Left ventricle myocardium superior (tissue), 1 donor: Measurements from ENCODE around the gene C1QB. TPM values are rescaled to one million over a fixed set of nuclear protein-coding genes. Genes with fewer than 3 reads are reported as not detected.

Experiments
- ATAC-seq: fragments of 200-7000 bp; cut with Tn5 transposase; one replicate; pipeline ENCODE4 v1.9.1; 2020; ENCODE audit warnings: mild to moderate bottlenecking, moderate library complexity
- DNase-seq: peaks from one replicate; pipeline ENCODE4 v3.0.0-alpha.2; 2020
- intact Hi-C: fragments of 100-400 bp; cut with micrococcal nuclease; formaldehyde crosslinking; loops from one replicate; pipeline ENCODE4 v1.11.0; 2022
- long read RNA-seq: library from polyadenylated mRNA; unstranded; transcript quantifications from one replicate; pipeline ENCODE4 v2.0.0, GENCODE V29; 2021
- total RNA-seq: library from RNA; stranded (reverse); fragmentation: NEBNext Ultra II Directional; extraction: Animal tissue kit (Norgen Biotek cat#: 25700); gene quantifications from one replicate; pipeline ENCODE4 v1.2.1, GENCODE V29; 2021
- donor health status: DM: no; HTN: yes; CAD: no; lungs with severe emphysema.

C1QB gene, protein sequence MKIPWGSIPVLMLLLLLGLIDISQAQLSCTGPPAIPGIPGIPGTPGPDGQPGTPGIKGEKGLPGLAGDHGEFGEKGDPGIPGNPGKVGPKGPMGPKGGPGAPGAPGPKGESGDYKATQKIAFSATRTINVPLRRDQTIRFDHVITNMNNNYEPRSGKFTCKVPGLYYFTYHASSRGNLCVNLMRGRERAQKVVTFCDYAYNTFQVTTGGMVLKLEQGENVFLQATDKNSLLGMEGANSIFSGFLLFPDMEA
- total RNA-seq, result 102 TPM
- long read RNA-seq, transcript C1QB-203 (3 exons, 1,254 nt), result major isoform, 50 of 63 reads
- long read RNA-seq, partial matches to known transcripts, result 11 of 63 reads
- long read RNA-seq, other reads (novel, unspliced or antisense), result 1 of 63 reads

DNA sequence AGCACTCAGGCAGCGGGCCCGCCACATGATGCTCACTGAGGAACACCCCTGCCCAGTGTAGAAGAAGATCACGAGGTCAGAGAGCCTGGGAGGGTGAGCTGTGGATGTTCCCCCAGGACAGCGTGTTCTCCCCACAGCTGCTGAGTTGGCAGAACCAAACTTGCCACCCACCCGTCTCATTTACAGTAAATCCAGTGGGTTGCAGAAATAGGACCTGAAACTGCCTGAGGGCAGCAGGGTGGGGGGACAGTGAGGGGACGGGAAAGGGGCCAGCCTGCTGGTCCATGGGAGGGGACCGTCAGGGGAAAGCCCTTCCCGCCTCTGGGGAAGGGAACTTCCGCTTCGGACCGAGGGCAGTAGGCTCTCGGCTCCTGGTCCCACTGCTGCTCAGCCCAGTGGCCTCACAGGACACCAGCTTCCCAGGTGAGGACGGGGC lies at the start of gene C1QB:
Gene C1QB (plus strand): TSS at position 356 of the 436 bp plus-strand sequence. CDS start 6,227 bp downstream, outside the sequence.
- DNase-seq, result peak; percentile 64
- intact Hi-C loops, result no loop called here

DNA sequence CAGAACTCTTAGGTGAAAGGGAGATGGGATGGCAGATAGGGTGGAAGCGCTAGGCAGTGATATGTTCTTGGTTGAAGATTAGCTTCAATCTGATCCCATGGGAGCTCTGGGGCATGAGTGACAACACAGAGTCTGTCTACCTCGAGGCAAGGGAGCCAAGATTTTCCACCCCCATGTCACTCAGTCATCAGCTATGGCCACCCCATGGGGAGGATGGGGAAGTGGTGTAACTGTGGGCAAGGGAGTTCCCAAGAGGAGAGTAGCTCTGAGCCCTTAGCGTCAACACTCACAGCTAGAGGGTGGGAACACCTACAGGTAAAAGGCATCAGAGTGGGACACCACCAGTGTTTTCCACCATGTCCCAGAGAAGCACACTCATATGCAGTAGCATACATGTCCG lies 46.9 kb upstream of the C1QB start:
- ATAC-seq (no peak), DNase-seq (no peak)
- intact Hi-C loops, result no loop called here

More for the DNA sequence above, at the start of gene C1QB:
- ATAC-seq, result peak; percentile 85

DNA sequence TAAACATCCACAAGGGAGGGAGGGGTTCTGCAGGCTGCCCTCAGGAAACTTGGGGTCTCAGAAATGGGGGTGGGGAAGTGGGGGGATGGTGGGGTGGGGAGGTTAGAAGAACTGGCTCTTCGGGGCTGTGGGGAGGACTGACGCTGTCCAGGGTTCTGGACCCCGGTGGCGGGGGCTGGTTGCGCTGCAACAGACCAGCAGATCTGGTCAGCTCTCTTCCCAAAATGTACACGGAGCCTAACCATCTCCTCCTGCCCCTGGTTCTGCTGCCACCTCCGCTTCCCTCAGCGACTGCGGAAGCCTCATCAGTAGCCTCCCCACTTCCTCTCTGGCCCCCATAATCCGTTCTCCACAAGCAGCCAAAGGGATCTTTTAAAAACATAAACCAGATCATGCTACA lies 45.9 kb upstream of the C1QB start:
- intact Hi-C loops, result no loop called here
- DNase-seq (no peak), ATAC-seq (no peak)

DNA sequence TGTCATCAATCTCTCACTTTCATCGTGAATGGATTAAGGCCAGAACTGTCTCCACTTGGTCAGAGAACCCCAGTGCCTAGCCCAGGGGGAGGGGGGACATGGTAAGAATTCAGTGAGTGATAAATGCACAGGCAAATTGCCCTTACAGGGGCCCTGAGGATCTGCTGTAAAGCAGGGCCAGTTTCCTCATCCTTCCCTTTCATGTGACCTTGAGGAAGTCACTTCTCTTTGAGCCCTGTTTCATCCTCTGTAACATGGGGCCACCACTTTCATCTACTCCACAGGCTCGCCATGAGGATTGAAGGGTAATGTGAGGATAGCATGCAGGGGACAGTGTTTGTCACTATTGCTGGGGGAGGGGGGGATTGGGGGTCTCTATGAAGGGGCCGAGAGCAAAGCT lies 44.7 kb upstream of the C1QB start:
- intact Hi-C loops, result no loop called here
- ATAC-seq, result no peak
- DNase-seq, result no peak

DNA sequence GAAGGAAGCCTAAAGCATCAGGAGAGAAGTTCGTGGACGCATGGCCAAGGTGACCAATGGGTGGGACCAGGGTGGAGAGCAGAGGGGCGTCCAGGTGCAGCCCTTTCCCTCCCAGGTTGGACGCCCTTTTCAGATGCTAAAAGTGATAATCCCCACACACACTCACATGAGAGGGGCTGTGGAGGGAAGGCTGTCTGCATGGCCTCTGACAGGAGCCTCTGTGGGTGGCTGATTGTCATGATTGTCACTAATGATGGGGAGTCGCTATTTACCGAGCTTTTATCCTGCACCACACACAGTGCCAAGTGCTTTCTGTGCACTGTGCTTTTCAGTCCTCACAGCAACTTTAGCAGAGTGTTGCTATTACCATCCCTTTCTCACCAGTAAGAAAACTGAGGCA lies 43.7 kb upstream of the C1QB start:
- intact Hi-C loops, result no loop called here
- no peak for ATAC-seq
- DNase-seq, result no peak

DNA sequence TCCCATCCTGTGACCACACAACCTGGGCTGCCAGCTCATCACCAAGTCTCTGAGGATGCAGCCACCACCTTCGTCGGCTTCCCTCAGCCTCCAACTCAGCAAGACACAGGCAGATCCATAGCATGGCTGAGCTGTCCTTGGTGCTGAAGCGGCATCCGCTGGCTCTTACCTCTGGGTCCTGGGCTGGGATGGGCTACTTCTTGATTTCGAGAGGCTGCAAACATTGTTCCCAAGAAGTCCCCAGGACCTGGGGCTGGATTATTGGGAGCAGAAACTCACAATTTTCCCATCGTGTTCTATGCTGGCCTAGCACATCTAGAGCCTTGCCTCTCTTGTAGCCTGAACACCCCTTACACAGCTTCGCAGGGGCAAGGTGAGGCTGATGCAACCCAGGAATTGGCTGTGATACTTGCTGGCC lies 41.5 kb upstream of the C1QB start:
- peak; percentile 72 for DNase-seq
- peak; percentile 58 for ATAC-seq
- intact Hi-C loops, result no loop called here

DNA sequence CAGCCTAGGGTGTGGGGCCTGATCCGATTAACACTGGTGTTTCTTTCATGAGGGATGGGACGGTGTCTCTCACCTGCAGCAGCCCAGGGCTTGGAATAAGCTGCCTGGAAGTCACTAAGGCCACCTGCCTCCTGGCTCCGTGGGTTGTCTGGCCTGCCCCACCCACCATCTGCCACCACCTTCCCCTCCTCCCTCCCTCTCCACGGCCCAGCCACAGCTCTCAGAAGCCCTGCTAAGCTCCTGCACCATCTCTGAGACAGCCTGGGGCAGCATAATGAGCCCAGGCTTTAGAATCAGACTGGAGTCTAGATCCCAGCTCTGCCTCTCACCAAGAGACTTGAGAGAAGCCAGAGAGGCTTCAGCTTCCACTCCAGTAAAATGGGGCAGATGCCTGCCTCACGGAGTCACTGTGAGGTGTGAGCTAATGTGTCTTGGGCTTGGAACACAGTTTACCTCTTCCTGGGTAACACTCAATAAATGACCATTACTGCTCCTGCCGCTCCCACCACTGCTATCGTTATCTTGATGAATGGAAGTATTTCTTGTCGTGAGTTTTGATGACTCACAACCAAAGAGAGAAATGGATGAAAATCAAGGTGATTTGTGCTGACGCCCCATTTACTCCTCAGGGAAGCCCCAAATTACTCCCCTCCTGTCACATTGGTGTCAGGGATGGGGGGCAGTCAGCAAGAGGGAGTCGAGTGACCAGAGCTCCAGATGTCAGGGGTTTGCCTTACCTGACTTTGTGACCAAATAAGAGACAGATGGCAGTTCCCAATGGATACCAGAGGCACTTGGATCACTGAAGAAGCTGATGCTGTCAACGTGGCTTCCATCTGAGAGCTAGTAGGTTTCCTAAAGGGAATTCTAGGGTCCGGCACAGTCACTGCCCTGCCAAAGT lies 40.1 kb upstream of the C1QB start:
- DNase-seq (no peak), ATAC-seq (no peak)
- intact Hi-C loops, result no loop called here

DNA sequence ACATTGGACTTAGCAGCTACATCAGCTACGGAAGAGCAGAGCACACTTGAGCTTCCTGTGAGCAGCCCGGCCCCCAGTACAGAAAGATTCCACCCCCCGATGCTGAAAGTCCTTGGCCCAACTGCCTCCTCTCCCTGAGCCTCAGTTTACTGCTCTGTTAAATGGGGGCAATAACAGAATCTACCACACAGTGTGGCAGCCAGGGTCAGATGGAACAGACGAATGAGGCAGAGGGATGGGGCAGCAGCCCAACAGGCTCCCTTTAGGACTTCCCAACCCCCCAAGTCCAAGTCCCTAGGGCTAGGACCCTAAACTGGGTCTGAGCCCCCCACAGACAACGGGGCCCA lies 39.5 kb upstream of the C1QB start:
- ATAC-seq, result no peak
- DNase-seq, result no peak
- intact Hi-C loops, result no loop called here

DNA sequence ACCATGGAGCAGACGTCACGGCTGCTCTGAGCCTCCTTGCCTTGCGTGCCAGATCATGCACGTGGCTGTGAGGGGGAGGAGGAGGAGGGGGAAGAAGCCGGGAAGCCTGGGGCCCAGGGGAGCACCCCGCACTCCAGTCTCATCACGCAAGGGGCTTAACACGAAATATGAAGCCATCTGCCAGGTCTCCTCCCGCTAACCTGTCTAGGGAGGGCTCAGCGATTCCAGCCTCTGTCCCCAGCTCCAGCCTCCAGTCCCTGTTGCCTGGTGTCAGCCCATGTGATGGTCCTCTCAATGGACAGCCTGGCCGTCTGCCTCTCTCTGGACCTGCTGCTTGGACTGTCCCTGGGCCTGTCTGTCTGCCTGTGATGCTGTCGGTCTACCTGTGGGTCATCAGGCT lies 39.1 kb upstream of the C1QB start:
- DNase-seq, result no peak
- no peak for ATAC-seq
- intact Hi-C loops, result no loop called here

DNA sequence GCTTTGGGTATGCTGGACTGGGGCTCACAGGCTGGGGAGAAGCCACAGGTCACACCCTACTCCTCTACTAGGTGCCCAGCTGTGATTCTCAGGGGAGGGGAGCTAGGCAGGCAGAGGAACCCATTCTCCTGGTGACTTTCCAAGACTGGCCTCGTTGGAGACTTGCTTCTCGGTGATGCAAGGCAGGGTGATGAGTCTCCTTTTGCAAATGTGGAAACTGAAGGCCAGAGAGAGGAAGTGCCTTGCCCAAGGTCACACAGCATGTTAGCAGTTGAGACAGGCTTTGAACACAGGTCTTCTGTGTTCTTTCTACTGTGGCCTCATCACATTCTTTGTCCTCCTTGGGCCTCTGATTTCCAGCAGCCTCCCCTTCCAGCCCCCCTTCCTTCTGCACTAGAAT lies 37.1 kb upstream of the C1QB start:
- DNase-seq (no peak), ATAC-seq (no peak)
- intact Hi-C loops, result no loop called here

DNA sequence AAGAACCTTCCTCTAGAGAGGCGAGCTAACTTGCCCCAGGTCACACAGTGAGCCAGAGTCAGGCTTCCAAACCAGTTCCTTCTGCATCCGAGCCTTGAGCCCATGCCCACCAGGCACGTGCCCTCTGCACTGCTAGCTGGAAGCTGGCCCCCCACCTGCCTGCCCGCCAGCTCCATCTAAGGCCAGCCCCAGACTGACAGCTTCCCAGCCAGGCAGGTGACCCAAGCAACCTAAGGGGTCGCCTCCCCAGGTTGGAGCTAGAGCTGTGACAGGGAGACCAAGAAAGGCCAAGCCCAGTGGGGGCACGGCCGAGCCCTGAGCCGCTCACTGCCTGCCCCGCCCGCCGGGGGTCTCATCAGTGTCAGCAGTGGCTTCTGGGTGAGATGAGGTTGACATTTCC lies 36.5 kb upstream of the C1QB start:
- intact Hi-C loops, result no loop called here
- DNase-seq, result no peak
- ATAC-seq, result no peak

DNA sequence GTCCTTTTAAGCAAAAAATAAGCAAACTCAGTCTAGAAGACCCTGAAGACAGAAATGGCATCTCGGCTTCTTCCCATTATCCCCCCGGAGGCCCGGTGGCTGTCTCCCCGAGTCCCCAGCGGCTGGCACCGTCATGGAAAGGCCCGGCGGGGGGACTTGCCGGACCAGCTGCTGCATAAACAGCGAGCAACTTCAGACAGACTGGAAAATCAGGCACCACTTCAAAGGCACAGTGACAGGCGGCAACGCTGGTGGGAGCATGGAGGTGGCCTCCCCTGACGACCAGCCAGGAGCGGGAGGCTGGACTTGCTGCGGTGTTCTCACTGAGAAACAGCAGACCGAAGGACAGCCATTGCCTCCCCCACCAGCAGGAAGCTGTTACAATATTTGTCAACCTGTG lies 35.0 kb upstream of the C1QB start:
- ATAC-seq, result no peak
- intact Hi-C loops, result no loop called here
- no peak for DNase-seq

DNA sequence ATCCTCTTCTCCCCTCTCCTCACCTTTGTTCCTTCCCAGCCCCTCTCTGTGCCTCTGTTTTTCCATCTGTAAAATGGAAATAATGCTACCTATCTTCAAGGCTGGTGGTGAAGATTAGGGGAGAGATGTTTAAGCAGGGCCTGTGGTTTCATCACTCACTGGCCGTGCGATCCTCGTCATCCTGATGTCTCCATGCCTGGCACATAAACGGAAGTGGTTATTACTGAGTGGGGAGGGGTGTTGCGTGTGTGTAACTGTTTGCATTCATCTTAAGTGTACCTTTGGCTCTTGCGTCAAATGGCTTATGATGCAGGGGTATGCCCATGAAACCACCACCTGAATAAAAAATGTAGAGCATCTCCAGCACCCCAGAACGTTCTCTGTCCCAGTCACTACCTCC lies 33.8 kb upstream of the C1QB start:
- DNase-seq (no peak), ATAC-seq (no peak)
- intact Hi-C loops, result no loop called here

DNA sequence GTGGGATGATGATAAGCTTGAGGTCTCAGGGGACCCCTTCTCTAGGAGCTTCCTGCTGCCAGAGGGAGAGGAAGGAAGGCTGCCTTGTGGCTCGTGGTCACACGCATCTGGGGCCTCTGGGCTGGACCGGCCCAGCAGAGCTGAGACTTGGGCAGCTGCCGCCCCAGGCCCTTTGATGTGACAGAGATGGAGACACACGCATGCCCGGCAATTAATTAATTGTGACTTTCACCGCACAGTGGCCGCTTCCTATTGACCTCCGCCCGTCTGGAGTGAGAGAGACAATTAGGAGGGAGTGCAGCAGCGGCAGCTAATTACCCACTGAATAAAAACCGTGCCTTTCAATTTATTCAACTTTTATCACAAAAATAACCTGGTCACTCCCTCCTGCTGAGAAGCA lies 33.2 kb upstream of the C1QB start:
- ATAC-seq (no peak), DNase-seq (no peak)
- intact Hi-C loops, result no loop called here

DNA sequence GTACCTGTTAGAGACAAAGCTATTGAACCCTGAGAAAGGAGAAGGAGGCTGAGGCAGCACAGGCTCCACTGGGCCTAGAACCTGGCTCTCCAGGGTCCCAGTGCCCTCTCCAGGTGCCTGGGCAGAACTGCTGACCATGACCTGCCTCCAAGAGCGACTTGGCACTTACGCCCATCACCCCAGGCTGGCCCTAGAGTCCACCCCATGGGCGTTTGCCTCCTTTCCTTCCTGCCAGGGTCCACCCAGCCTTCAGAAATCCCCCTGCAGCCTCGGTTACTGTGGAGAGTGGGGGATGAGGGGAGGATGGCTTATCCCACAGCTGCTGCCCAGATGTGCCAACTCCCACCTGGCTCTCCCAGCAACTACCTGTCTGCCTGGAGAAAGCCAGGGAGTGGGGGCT lies 31.3 kb upstream of the C1QB start:
- intact Hi-C loops, result no loop called here
- no peak for DNase-seq
- ATAC-seq, result no peak

DNA sequence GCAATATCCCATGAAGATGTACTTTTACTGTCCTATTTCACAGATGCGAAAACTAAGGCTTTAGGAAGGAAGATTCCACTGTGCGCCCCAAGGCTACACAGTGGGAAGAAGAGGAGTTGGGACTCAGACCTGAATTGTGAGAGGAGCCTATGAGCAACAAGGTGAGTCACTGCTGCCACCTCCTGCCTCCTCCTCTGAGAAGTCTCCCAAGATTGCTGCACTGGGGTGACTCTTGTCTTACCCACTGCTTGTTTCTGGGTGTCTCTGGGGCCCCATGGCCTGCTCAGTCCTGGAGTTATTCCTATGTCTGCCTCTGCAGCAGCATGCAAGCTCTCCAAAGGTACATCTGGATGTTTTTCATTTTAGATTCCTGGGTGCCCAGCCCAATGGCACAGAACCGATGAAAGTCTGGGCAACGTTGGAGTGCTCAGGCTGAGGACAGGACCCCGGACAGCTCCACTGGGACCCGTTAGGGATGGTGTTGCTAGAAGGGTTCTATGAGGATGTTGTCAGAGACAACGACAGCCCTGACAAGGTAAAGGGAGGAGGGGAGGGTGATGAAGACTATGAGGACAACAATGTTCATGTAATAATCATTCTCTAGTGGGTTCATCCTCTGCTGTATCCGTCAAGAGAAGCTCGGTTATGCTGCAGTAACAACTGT lies 27.6 kb upstream of the C1QB start:
- ATAC-seq (no peak), DNase-seq (no peak)
- intact Hi-C loops, result no loop called here

DNA sequence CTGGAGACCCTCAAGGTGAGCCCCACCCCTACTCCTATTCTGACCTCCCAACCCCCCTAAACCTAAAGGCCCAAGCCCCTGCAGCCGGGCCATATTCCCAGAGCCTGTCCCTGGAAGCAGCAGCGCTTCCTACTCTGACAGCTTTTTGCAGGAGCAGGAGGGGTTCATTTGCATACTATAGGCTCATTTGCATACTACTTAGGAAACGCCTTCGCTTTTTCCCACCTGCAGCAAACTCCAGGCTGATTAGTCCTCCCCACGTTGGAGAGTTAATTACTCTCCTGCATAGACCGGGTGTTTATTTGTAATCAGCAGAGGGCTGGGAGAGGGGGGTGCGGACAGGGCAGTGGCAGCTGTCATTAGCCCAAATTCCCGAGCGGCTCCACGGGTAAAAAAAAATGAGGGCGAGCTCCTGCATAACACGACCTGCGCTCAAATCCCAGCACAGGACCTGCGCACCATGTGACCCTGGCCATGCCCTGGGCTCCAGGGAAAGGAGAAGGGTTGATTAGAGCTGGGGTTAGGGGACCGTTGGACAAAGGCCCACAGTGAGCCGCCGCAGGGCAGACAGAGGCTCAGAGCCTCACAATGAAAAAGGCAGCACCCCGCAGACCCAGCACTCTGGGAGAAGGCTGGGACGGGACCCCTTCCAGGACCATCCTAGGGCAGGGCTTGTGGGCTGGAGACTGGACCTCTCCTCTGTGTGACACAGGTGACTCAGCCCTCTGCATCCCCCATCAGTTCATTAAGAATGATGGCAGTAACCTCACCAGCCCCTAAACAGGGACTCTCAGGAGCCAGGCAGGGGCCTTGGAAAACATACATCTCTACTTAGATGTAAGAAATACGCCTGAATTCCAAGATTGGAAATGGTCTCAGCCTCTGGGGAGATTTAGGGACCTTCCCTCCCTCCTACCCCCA lies 26.5 kb upstream of the C1QB start:
- intact Hi-C loops, result no loop called here
- no peak for ATAC-seq
- DNase-seq, result no peak

DNA sequence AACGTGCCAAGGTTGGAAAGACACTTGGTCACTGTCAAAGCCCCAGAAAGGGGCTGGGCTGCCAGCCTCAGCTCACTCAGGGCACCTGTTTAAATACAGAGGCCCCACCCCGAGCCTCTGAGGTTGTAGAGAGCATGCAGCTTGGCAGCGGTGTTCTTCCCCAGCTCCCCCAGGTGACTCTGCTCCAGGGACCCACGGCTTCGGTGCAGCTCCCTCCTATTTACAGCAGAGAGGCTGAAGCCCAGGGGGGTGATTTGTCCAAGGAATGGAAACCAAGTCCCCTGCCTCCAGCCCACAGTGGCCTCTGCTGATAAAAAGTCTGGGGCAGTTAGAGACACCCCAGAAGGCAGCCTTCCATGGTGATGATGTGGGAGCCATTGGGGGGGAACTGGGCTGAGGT lies 25.7 kb upstream of the C1QB start:
- ATAC-seq, result no peak
- intact Hi-C loops, result no loop called here
- DNase-seq, result no peak
